Measurements from ENCODE around the gene KLHL40.

Gene KLHL40

DNA sequence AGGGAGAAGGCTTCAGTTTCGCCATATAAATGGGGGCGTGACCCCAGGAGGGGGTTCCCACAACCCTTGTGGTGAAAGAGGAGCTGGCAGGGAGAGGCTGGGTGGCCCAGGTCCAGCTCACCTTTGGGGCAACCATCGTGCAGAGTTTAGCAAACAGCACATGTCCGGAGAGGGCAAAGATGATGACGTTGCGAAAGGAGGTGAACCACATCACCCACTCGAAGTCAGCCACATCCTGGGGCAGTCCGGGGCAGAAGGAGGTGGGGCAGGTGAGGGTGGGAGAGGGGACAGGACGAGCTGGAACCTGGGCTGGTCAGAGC is 13.5 kb downstream of the KLHL40 start:
- Histone ChIP-seq H3K27ac (no peak overlapping the region), H3K4me3 (no peak overlapping the region)

DNA sequence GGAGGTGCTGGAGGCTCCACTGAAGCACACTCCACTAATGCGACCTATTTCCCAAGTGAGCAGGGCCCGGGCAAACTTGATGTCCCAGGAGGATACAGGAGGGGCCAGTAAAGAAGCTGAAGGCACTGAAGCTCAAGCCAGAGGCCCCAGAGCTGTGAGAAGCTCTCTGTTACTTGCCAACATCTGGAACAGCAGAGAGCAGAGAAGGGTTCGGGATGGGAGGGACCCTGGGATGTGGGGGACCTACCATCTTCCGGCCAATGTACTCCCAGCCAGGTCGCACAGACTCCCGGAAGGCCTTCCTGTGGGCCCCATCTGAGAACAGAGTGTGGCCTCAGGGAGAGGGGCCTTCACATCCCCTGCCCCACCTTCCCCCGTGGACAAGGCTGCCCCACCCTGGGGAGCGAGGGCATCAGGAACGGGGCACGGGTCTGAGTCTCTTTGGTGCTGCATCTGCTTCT is 14.2 kb downstream of the KLHL40 start:
- Histone ChIP-seq H3K4me3 (no peak overlapping the region), H3K27ac (no peak overlapping the region)

GRCh38 chr3:42700366-42701288 is 15.3 kb downstream of the KLHL40 start:
- H3K4me3 ChIP-seq, result no peak overlapping the region
- H3K27ac ChIP-seq, result no peak overlapping the region

DNA sequence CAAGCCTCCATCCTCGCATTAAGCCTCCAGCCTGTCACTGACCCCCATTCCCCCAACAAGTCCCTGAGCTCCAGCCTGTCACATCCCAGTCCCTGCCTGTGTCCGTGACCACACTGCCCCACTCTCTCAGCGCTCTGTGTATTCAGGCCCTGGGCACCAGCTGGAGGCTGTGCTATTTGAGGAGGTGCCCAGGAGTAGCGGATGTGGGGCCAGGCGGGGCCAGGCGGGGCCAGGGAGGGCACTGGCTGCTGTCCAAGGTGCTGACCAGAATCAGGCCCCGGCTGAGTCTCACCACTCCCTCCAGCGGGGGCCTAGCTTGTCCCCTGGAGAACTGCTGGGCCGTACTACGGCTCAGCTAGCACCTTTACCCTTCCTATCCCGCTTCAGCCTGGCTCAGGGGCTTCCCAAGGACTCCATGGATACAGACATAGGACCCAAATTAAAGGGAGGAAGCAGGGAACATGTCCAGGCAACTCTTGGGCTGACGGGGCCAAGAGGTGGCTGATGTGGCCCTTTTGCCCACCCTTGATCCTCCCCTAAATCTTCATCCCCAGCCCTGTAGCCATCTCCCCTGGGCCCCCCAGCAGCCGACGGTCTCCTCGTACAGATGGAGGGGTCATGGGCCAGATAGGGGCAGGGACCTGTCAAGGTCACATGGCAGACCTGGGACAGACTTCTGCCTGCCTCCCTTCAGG is 16.2 kb downstream of the KLHL40 start:
- Histone ChIP-seq H3K27ac (no peak overlapping the region), H3K4me3 (no peak overlapping the region)

DNA sequence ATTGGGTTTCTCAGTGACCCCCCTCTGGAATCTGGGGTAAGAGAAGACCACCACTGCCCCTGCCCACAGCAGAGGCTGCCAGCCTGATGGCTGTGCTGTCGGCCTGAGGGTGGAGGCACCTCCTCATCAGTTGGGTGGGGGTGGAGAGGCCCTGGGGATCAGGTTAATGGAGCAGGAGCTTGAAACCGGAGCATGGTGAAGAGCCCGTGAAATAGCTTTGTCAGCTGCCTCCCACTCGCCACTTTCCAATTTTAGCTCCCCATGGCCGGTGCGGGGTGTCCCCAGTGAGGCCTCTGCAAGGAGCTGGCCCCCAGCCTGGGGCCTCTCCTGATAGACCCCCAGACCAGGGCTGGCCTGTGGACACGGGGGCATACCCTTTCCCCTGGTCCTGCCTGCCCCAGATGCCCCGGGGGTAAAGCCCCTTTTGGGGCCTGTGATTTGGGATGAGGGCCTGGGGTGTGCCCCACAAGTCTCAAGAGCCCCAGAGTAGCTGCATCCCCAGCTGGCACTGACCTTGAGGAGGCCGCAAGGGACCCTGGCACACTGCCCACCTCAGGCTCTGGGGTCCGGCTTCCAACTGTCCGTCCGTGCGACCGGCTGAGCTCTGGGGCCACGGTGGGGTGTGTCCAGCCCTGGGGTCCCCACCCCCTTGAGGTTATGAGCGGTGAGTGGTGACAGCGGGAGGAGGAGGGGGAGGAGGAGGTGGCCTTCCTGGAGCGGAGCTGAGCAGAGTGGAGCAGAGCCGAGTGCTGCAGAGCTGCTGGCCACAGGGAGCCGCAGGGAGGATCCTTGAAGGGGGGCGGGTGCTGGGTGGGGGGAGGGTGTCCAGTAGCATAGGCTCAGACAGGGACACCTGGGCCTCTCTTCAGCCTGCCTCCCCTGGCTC is 17.0 kb downstream of the KLHL40 start, which contains the start of gene HHATL:
TSS of gene HHATL (minus strand) at position 733 of the 886 bp plus-strand sequence. CDS start 1,972 bp downstream, outside the sequence.
- no peak within 1 kb of the TSS for H3K4me3 ChIP-seq
- H3K27ac ChIP-seq, result no peak within 1 kb of the TSS

DNA sequence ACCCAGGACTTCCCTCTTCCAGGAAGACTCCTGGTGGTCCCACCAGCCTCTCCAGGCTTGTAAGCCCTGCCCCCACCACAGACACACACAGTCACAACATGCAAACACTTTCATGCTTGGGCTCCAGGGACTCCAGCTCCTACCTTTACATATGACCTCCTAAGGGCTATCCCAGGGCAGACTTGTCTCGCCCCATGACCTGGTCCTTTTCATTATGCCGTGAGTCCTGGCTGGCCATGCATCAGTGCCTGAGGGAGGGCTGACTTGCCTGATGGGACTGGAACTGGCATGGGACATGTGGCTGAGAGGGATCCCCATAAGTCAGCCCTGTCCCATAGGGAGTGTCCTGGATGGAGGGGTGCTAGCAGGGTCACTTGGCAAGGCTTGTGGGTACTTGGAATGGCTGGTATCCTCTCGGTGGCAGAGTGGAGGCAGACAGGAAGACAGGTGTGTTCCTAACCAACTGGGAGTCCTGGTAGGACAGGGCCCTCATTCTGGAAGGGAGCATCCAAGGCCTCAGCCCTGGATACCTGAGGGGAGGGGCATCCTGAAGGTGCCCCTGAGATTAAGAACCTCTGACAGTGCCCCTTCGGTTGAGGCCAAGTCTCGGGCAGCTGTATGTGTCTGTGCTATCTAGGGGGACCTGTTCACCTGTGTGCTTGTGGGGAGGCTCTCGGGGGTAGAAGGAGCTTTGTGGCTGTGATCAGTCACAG is 17.8 kb downstream of the KLHL40 start:
- H3K27ac ChIP-seq, result no peak overlapping the region
- no peak overlapping the region for H3K4me3 ChIP-seq

DNA sequence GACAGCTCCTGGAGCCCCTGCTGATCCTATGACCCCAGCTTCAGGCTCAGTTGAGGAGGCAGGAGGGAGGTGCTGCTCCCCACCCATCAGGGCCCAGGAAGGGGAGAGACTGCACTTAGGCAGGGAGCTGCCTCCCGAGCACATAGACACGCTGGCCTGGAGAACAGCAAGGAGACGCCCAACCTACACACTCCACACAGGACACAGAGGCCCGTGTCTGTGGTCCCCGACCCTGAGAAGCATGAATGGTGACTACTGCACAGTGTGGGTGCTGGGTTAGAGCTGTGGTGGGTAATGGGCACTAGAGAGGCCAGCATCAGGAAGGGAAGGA is 18.3 kb downstream of the KLHL40 start:
- no peak overlapping the region for H3K27ac ChIP-seq

GRCh38 chr3:42704136-42704841 is 19.0 kb downstream of the KLHL40 start:
- no peak overlapping the region for H3K27ac ChIP-seq
- no peak overlapping the region for H3K4me3 ChIP-seq

More for the DNA sequence above, 18.3 kb downstream of the KLHL40 start:
- no peak overlapping the region for H3K4me3 ChIP-seq

DNA sequence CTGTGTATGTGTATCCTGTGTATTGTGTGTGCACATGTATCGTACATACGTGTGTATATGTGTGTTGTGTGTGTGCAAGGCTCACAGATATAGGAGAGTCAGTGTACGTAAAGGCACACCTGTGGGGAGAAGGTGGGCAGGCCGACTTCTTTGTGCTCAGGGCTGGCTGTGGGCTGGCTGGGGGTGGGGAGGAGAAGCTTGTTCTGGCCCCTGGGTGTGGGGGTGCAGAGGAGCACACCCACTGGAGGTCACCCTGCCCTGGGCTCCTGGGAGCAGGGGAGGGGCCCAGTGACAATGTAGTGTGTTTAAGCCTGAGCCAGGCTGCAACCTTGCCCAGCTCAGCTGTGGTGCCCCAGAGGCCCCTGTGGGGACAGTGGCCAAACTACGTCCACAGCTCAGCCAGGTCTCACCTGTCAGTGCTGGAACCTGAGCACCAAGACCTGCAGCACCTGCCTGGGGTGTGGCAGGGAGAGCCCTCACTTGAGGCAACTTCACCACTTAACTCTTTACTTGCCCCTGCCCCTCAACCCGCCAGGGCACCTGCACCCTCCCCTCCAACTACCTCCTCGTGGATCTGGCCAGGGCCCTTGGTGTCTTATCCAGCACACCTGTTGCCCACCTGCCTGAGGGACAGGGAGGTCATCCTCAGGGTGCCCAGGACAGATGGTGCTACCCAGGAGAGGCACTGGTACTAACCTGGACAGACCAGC is 19.9 kb downstream of the KLHL40 start:
- Histone ChIP-seq H3K27ac (no peak overlapping the region), H3K4me3 (no peak overlapping the region)

DNA sequence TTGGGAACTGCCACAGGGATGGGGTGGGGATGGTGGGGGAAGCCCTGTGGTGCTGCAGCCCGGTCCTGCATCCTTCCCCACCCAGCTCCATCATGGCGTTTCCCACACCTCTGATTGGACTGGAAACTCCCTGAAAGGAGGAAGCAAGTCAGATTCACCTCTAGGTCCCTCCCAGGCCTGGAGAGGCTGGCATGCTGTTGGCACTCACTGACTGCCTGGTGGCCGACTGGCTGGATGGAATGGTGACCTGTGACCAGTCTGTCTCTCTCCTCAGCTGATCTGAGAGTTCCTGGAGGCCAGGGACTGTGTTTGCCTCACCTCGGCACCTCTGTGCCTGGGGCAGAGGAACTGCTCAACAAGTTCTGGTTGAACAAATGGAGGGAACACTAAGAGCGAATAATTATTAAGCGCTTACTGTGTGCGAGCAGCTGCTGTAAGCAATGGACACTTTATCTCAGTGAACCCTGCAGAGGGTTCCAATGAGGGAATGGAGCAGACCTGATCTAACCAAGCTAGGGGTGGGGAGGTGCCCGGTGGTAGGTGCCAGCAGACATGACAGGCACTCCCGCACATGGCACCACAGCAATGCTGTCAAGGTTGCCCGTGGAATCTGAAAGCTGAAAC is 20.7 kb downstream of the KLHL40 start:
- H3K4me3 ChIP-seq, result no peak overlapping the region
- H3K27ac ChIP-seq, result no peak overlapping the region

GRCh38 chr3:42706721-42707619 is 21.6 kb downstream of the KLHL40 start:
- no peak overlapping the region for H3K4me3 ChIP-seq
- H3K27ac ChIP-seq, result no peak overlapping the region

DNA sequence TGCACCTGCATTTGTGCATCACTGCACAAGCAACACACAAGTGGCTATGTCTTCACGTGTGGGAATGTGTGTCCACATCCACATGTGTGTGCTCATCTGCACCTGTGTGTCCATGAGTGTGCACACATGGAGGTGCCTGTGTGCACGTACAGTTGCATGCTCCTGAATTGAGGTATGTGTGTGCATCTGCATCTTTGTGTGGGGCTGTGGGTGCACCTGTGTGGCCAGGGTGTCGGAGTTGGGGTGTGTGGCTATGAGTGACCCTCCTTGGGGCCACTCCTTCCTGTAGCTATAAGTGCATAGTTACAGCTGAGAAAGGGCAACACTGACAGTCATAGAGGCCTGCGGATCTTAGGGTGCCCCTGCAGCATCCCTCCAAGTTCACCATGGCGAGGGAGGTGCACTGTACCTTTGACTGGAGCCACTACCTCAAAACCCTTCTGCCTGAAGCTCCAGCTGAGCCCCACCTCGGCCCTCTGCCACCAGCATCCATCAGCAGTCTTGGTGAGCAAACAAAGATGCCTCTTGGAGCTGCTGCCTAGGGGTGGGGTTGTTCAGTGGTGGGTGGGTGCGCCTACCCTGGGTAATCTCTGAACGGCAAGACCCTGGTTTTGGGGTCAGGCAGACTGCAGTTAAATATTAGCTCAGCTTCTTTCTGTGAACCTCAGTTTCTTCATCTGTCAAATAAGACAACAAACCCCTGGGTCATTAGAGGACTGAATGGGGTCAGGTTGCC is 22.5 kb downstream of the KLHL40 start:
- Histone ChIP-seq H3K27ac (no peak overlapping the region), H3K4me3 (no peak overlapping the region)

GRCh38 chr3:42708611-42709151 is 23.3 kb downstream of the KLHL40 start:
- no peak overlapping the region for H3K27ac ChIP-seq
- H3K4me3 ChIP-seq, result no peak overlapping the region

GRCh38 chr3:42709621-42710020 is 24.3 kb downstream of the KLHL40 start:
- Histone ChIP-seq H3K4me3 (no peak overlapping the region), H3K27ac (no peak overlapping the region)

DNA sequence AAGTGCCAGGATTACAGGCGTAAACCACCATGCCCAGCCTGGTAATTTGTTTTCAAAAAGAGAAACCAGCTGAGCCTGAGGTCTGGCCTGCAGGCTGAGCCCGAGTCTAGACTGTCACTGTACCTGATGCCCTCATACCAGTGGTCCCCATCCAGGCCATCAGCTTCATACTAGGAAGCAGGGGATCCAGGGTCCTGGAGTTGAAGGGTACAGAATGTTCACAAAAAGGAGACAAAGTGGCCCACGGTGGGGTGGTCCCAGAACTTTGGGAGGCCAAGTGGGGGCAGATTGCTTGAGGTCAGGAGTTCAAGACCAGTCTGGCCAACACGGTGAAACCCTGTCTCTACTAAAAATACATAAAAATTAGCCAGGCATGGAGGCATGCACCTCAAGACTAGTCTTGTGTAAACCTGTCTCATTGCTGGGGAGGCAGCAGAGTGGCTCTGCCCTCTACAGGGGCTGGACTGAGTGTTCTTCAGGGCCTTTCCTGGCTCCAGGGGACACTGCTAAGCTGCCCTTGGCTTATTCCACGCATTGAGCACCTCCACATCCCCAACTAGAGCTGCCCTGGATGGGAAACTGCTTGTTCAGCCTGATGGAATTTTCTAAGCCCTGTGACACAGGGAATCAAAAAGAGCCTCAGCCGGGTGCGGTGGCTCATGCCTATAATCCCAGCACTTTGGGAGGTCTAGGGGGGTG is 25.1 kb downstream of the KLHL40 start:
- H3K27ac ChIP-seq, result no peak overlapping the region

More for the DNA sequence above, 25.1 kb downstream of the KLHL40 start:
- H3K4me3 ChIP-seq, result no peak overlapping the region

Data from skin epidermis (tissue), 12 donors.